Subcutaneous abdominal adipose tissue (tissue), 5 donors: ENCODE data around the gene PPP6R2.
"Not testable (repeated sequence)": the region's sequence is repeated elsewhere in the genome, so short reads cannot be mapped to it uniquely, and the experiment has no call there.

Experiments
- H3K27ac ChIP-seq: one replicate; pipeline ENCODE4 v1.7.0; 2013; ENCODE audit warnings: low read depth, mild to moderate bottlenecking, inconsistent platforms, low read length, moderate library complexity
- H3K27me3 ChIP-seq, 5 donors: one replicate each; pipeline ENCODE4 v1.7.0; 2013; ENCODE audit warnings: low read length in 5 of 5, inconsistent platforms in 1 of 5; ENCODE audit not compliant: control insufficient read depth in 5 of 5, insufficient read depth in 4 of 5
- H3K36me3 ChIP-seq, 5 donors: one replicate each; pipeline ENCODE4 v1.7.0; 2013; ENCODE audit warnings: low read length in 5 of 5; ENCODE audit not compliant: control insufficient read depth in 5 of 5, insufficient read depth in 5 of 5
- H3K4me1 ChIP-seq, 5 donors: one replicate each; pipeline ENCODE4 v1.7.0; 2013; ENCODE audit warnings: low read length in 5 of 5, mild to moderate bottlenecking in 3 of 5, moderate library complexity in 1 of 5; ENCODE audit not compliant: control insufficient read depth in 5 of 5, insufficient read depth in 5 of 5
- H3K4me3 ChIP-seq, 5 donors: one replicate each; pipeline ENCODE4 v1.7.0; 2013; ENCODE audit warnings: low read length in 5 of 5, low read depth in 1 of 5
- H3K9ac ChIP-seq, 5 donors: one replicate each; pipeline ENCODE4 v1.7.0; 2013; ENCODE audit warnings: low read length in 5 of 5, mild to moderate bottlenecking in 4 of 5, moderate library complexity in 3 of 5
- H3K9me3 ChIP-seq, 5 donors: one replicate each; pipeline ENCODE4 v1.7.0; 2013; ENCODE audit warnings: low read length in 5 of 5; ENCODE audit not compliant: control insufficient read depth in 5 of 5
- donor health status: healthy.
- donor health status: healthy.
- donor health status: healthy.
- donor health status: healthy.
- donor health status: healthy.

The PPP6R2 gene

GRCh38 chr22:50422961-50423815 is 80.1 kb downstream of the PPP6R2 start:
- H3K4me1 ChIP-seq: no peaks in the 10 kb centered on the region
- peaks cover 6 to 81% (median 65%) of the 10 kb centered on the region in 5 donors for H3K36me3 ChIP-seq
- no peak overlapping the region for H3K4me3 ChIP-seq
- no peaks in the 10 kb centered on the region for H3K27me3 ChIP-seq
- no peak overlapping the region for H3K27ac ChIP-seq
- H3K9ac ChIP-seq: no peak overlapping the region
- H3K9me3 ChIP-seq: no peaks in the 10 kb centered on the region

GRCh38 chr22:50423956-50424355 is 80.8 kb downstream of the PPP6R2 start:
- H3K36me3 ChIP-seq: peaks cover 8 to 84% (median 64%) of the 10 kb centered on the region in 5 donors

GRCh38 chr22:50425179-50425916 is 82.2 kb downstream of the PPP6R2 start:
- Histone ChIP-seq H3K4me3 (no peak overlapping the region), H3K9ac (no peak overlapping the region), H3K27ac (no peak overlapping the region), H3K9me3 (no peaks in the 10 kb centered on the region), H3K4me1 (no peaks in the 10 kb centered on the region), H3K27me3 (no peaks in the 10 kb centered on the region), H3K36me3 (peaks cover 8 to 83% (median 59%) of the 10 kb centered on the region in 5 donors)

More at GRCh38 chr22:50423956-50424355, 80.8 kb downstream of the PPP6R2 start:
- Histone ChIP-seq H3K27me3 (no peaks in the 10 kb centered on the region), H3K9ac (no peak overlapping the region), H3K9me3 (no peaks in the 10 kb centered on the region), H3K27ac (no peak overlapping the region), H3K4me1 (no peaks in the 10 kb centered on the region), H3K4me3 (no peak overlapping the region)

GRCh38 chr22:50432131-50432876 is 89.2 kb downstream of the PPP6R2 start:
- no peaks in the 10 kb centered on the region for H3K4me1 ChIP-seq
- no peaks in the 10 kb centered on the region for H3K27me3 ChIP-seq
- H3K9me3 ChIP-seq: no peaks in the 10 kb centered on the region
- H3K36me3 ChIP-seq: peaks cover 2 to 81% (median 64%) of the 10 kb centered on the region in 5 donors
- no peak overlapping the region for H3K27ac ChIP-seq
- no peak overlapping the region for H3K4me3 ChIP-seq
- no peak overlapping the region for H3K9ac ChIP-seq

- not testable (repeated sequence) for H3K27me3 ChIP-seq, H3K9me3 ChIP-seq, H3K27ac ChIP-seq, H3K9ac ChIP-seq, H3K4me3 ChIP-seq, H3K4me1 ChIP-seq
- H3K36me3 ChIP-seq: peaks cover 2 to 82% (median 71%) of the 10 kb centered on the region in 5 donors
Observed at GRCh38 chr22:50432877-50433510, 89.9 kb downstream of the PPP6R2 start.

- no peaks in the 10 kb centered on the region for H3K9me3 ChIP-seq
- H3K27ac ChIP-seq: no peak overlapping the region
- H3K27me3 ChIP-seq: no peaks in the 10 kb centered on the region
- H3K36me3 ChIP-seq: peaks cover 0 to 83% (median 80%) of the 10 kb centered on the region in 5 donors
- H3K9ac ChIP-seq: no peak overlapping the region
- no peak overlapping the region for H3K4me3 ChIP-seq
- no peaks in the 10 kb centered on the region for H3K4me1 ChIP-seq
Observed at GRCh38 chr22:50434849-50435248, 91.7 kb downstream of the PPP6R2 start.

- Histone ChIP-seq H3K4me1 (no peaks in the 10 kb centered on the region), H3K36me3 (peaks cover 0 to 83% (median 80%) of the 10 kb centered on the region in 5 donors), H3K4me3 (no peak overlapping the region), H3K27me3 (no peaks in the 10 kb centered on the region), H3K9ac (no peak overlapping the region), H3K27ac (no peak overlapping the region), H3K9me3 (no peaks in the 10 kb centered on the region)
Observed at GRCh38 chr22:50435291-50436014, 92.3 kb downstream of the PPP6R2 start.

GRCh38 chr22:50436015-50436830 is 93.1 kb downstream of the PPP6R2 start:
- H3K27me3 ChIP-seq: no peaks in the 10 kb centered on the region
- H3K27ac ChIP-seq: no peak overlapping the region
- no peak overlapping the region for H3K4me3 ChIP-seq
- H3K9me3 ChIP-seq: no peaks in the 10 kb centered on the region
- H3K36me3 ChIP-seq: peaks cover 0 to 84% (median 83%) of the 10 kb centered on the region in 5 donors
- H3K9ac ChIP-seq: no peak overlapping the region
- no peaks in the 10 kb centered on the region for H3K4me1 ChIP-seq
